Stimulated activated CD8-positive, alpha-beta memory T cell treated with anti-CD3 and anti-CD28 coated beads, Interleukin-4, amount 100 ng/mL, for 48 hours (primary cell): Measurements from ENCODE around the gene CSPG4.
"Not testable (repeated sequence)": the region's sequence is repeated elsewhere in the genome, so short reads cannot be mapped to it uniquely, and the experiment has no call there.

Experiments used
- DNase-seq: peaks from one replicate; pipeline ENCODE4 v3.0.0-alpha.2; 2020

Gene CSPG4

DNA sequence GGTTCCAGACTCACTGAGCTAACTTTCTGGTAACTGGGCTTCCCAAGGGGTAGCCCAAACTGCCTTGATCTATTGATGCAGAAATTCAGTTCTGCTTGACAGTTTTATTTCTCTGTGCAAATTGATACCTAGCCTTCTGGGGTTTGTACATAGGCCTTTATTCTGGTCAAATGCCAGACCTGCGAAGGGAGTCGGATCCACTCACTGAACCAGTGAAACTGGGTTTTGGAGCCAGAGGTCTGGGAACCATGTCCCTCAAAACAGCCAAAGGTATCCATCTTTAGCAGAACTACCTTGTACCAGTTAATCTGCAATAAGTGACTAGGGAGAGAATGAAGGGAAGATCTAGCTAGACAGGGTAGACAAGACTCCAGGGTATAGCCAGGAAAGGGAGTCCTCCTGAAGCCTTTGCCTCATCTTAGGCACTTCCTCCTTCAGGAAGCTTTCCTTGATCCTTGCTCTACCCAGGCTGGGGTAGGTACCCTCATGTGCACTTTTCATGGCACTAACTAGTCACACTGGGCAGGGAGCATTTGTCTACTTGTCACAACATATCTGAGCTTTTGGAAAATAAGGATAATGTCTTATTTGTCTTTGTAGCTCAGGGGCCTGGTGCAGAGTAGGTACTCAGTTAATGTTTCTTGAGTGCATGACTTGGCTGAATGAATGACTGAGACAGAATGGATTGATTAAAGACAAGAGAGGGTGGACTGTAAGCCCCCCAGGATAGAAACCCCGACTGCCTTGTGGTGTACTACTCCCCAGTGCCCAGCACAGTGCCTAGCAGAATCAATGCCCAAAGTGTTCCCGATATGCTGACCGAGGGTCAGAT lies 66.3 kb downstream of the CSPG4 start:
- DNase-seq, result no peak

DNA sequence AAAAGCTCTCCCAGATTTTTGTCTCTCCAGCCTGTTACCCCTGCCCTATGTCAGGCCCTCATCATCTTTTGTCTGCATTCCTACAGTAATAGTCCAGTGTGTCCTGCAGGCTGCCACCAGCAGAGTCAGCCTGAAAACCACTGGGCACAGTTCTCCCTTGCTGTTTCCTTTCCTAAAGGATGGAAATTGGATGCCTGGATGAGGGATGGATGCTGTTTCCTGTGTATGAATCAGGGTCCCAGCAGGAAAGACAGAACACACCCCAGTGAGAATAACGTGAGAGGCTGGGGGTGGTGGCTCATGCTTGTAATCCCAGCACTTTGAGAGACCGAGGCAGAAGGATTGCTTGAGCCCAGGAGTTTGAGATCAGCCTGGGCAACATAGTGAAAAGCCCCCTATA lies 68.3 kb downstream of the CSPG4 start:
- DNase-seq, result no peak

DNA sequence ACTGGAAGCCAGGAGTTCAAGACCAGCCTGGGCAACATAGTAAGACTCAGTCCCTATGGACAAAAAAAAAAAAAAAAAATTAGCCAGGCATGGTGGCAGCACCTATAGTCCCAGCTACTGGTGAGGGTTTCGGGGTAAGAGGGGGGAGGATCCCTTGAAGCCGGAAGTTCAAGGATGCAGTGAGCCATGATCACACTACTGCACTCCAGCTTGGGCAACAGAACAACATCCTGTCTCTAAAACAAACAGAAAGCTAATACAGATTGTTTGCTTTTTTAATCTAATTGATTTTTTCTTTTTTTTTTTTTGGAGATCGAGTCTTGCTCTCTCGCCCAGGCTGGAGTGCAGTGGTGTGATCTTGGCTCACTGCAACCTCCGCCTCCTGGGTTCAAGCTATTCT lies 71.0 kb downstream of the CSPG4 start:
- DNase-seq, result no peak

DNA sequence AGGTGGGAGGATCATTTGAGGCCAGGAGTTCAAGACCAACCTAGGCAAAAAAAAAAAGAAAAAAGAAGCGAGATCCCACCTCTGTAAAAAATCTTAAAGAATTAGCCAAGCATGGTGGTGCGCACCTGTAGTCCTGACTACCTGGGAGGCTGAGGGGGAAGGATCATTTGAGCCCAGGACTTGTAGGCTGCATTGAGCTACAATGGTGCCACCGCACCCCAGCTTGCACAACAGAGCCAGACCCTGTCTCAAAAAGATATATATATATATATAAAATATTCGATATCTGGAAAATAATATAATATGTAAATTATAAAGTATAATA lies 71.5 kb downstream of the CSPG4 start:
- no peak for DNase-seq

DNA sequence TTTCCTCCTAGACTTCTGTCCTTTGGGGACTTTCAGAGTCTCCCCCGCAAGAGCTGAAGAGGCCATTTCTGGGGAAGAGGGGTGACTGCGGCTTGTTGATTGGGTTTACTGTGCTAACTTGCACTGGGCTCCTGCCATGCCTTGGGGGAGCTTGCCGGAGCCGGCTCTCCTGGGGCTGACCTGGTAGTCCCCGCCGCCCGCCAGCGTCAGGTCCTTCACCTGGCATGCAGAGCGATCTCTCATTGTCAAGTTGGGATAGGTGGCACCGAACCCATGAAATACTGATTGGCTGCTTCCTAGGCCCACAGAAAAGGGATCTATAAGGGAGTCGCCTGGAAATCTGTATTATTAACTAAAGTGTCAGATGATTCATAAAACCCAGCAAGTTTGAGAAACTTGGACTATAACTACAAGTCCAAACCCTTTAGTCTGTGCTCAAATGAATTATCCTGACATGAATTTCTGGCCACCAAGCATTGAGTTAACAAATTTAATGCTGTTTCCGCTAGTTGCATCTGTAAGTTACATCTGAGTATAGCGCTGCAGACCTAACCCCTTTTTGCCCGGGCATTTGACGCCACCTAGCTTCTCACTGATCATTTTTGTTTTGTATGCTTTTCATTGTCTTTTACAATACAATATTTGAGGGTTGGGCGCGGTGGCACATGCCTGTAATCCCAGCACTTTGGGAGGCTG lies 72.0 kb downstream of the CSPG4 start:
- peak; percentile 61 for DNase-seq

DNA sequence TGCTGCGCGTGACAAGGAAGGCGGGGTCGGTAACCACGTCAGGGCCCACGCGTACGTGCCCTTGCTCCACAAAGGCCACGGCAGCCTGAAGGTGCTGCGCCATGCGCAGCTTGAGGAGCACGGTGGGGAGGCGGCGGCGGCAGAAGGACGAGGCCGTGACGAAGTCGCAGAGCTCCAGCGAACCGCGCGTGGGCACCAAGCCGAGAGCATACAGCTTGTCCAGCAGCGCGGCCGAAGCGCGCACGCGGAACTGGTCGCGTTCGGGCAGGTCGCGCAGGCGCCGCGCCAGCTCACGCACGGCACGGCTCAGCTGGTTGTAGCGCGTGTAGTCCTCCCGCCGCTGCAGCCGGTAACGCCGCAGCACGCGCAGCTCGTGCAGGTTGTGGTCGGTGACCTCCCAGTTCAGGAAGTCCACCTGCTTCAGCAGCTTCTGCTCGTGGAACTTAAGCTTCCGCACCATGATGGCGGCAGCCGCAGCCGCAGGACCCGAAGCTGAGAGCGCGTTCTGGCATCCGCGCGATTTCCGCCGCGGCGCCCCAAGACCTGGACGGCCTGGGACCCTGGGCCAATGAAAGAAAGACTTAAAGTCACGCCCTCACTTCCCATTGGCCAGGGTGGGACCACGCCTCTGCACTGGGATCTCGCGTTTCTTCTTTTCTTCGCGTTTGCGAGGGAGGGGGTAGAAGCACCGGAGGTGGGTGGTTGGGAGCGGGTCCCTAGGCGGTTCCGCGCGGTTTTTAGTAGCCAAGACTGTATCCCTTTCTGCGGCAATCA lies 72.8 kb downstream of the CSPG4 start, which contains the start of gene IMP3:
Gene IMP3, minus strand, starts transcription at position 516 of the 774 bp plus-strand sequence. Its CDS starts 56 bp downstream, at position 460.
- DNase-seq, result peak; percentile 94

DNA sequence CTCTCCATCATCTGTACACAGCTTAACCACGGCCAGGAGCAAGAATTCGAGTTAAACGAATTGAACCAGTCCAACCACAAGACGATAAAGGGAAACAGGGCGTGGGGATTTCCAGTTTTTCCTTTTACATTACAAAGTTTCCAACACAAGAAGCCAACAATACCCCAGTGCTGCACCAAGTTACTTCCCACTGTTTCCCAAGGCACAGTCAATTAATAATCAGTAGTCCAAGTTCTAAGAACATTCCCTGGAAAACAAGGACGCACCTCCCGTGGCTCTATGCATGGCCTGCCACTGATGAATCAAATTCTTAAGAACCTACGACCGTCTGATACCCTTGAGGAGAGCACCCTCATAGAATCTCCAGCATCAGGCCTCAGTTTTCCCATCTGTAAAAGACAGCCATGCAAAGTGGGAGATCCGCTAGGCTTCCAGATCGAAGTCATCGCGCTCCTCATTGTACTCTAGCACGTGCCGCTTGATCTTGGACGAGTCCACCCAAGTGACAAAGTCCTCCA lies 73.4 kb downstream of the CSPG4 start:
- no peak for DNase-seq

DNA sequence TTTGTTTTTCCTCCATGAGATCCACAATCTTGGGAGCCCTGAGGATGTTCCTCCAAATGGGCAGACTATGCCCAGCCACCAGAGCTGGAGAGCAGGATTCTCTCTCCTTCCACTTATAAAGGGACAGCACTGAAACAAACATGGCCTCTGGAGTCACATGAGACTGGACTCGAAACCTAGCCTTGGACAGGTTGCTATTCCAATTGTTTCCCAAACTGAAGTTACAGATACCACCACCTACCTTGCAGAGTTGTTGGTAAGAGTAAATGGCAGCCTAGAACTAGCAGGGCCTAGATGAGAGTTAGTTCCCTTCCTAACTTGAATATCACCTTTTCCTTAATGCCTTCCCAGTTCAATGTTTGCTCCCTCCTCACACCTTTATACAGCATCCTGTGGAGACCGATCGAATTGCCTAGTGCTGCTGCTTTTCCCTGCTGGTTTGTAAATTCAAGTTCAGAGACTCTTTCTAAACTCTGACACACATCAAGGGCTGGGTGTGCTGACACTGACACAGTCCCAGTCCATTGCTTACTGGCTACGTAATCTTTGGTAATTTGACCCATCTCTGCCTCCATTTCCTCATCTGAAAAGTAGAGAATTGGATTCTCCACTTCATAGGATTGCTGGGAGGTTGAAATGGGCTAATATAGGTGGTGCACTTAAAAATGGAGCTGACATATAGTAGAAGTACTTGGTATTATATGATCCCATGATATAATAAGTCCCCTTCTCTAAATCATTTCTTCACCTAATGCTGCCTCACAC lies 75.2 kb downstream of the CSPG4 start:
- no peak for DNase-seq

DNA sequence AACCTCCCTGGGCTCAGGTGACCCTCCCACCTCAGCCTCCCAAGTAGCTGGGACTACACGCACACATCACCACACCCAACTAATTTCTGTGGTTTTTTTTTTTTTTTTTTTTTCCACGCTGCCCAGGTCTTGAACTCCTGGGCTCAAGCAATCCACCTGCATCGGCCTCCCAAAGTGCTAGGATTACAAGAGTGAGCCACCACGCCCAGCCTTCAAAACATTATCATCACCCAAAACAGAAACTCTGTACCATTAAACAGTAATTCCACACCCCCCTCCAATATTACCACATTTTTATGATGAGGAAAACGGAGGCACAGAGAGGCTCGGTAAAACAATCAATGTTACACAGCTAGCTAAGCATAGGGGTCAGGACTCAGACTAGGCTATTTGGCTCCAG lies 76.6 kb downstream of the CSPG4 start:
- no peak for DNase-seq

DNA sequence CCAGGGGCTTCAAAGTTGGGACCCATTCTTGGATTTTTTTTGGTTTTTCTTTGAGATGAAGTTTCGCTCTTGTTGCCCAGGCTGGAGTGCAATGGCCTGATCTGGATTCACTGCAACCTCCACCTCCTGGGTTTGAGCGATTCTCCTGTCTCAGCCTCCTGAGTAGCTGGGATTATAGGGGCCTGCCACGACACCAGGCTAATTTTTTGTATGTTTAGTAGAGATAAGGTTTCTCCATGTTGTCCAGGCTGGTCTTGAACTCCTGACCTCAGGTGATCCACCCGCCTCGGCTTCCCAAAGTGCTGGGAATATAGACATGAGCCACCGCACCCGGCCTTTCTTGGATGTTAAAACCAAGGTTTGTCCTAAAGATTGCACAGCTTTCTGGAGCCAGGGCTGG lies 78.7 kb downstream of the CSPG4 start:
- not testable (repeated sequence) for DNase-seq

DNA sequence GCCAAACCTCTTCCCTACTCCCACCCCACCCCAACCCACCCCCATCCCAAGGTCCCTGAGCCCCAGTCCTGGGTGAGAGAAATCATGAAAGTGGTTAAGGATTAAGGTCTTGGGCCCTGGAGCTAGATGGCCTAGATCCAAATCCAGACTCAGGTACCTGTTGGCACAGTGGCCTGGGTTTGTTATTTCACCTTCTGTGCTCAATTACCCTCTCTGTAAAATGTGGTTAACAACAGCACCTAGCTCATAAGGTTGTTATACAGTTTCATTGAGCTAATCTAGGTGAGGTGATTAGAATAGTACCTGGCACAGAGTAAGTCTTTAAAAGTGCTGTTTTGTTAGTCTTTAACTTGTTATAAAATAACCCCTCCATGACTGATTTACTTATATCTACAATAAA lies 80.7 kb downstream of the CSPG4 start:
- no peak for DNase-seq

DNA sequence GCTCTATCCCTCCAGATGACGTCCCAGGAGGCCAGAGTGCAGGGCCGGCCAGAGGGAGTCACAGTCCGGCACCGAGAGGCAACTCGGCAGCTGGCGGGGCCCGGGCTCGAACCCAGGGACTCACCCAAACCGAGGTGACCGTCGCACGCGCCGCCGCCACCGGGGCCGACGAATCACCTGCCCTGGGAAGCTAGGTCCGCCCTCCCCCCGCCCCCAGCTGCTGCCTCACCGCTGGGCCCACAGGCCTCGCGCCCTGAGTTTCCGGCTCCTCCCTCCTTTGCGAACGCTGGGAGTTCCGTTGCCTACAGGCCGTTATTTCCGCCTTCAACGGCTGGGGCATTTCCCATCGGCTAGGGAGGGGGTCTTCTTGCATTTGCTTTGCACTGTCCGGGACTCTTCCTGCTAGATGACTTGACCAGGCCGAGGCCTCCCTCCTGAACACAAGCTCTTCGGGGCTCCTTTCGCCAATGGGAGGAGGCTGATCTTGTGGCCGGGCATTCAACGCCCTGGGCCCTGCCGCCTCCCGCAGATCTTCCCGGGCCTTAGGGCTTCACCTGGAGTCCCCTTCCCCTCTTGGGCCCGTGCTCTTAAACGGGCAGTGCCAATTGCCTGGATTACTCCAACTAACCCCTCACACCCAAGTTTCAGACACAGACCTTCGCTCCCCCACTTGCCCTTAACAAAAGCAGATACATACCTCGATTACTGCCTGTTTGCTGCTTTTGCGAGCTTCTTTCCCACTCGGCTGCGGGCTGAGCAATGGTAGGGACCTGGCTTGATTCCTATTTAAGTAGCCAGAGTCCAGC lies 86.9 kb downstream of the CSPG4 start, which contains the start of gene SNUPN:
Gene SNUPN, minus strand, starts transcription at position 184 of the 806 bp plus-strand sequence. CDS start 4,674 bp downstream, outside the sequence.
- peak; percentile 95 for DNase-seq
